OCI-LY1 (cell line): ENCODE results near the gene VOPP1.

Experiments
- H2AFZ ChIP-seq: fragments of 200-600 bp; sonication (generic), shearing (Covaris generic); 2 replicates; pipeline ENCODE4 v1.6.0; 2014; ENCODE audit warnings: antibody characterized with exemption, mild to moderate bottlenecking, low read length
- H3F3A ChIP-seq: fragments of 200-600 bp; sonication (generic), shearing (Covaris generic); 2 replicates; pipeline ENCODE4 v1.6.0; 2014; ENCODE audit warnings: mild to moderate bottlenecking, antibody characterized with exemption, low read length, moderate library complexity; ENCODE audit not compliant: insufficient read depth
- H3K27ac ChIP-seq: fragments of 200-600 bp; sonication (generic); 2 replicates; pipeline ENCODE4 v1.5.1; 2014; ENCODE audit warnings: low read length, mixed run types, mild to moderate bottlenecking, low read depth; ENCODE audit not compliant: poor library complexity, severe bottlenecking
- H3K27me3 ChIP-seq: fragments of 200-600 bp; sonication (generic); 2 replicates; pipeline ENCODE4 v1.6.0; 2014; ENCODE audit warnings: antibody characterized with exemption, mild to moderate bottlenecking, low read length, moderate library complexity; ENCODE audit not compliant: insufficient read depth
- H3K36me3 ChIP-seq: fragments of 200-600 bp; sonication (generic); 2 replicates; pipeline ENCODE4 v1.6.1; 2014; ENCODE audit warnings: mild to moderate bottlenecking, antibody characterized with exemption, low read length, moderate library complexity, mixed read lengths; ENCODE audit not compliant: insufficient read depth
- H3K4me1 ChIP-seq: fragments of 200-600 bp; sonication (generic); 2 replicates; pipeline ENCODE4 v1.5.1; 2014; ENCODE audit warnings: mild to moderate bottlenecking, low read length, moderate library complexity; ENCODE audit not compliant: insufficient read depth, severe bottlenecking
- H3K4me2 ChIP-seq: fragments of 200-600 bp; sonication (generic), shearing (Covaris generic); 2 replicates; pipeline ENCODE4 v1.6.1; 2014; ENCODE audit warnings: low read length
- H3K4me3 ChIP-seq: fragments of 200-600 bp; sonication (generic); 2 replicates; pipeline ENCODE4 v1.5.1; 2014; ENCODE audit warnings: low read length, low read depth, mild to moderate bottlenecking, mixed read lengths; ENCODE audit not compliant: poor library complexity, severe bottlenecking
- H3K79me2 ChIP-seq: fragments of 200-600 bp; shearing (Covaris generic); 2 replicates; pipeline ENCODE4 v1.6.1; 2016; ENCODE audit warnings: mixed run types, low read length, mixed read lengths; ENCODE audit not compliant: insufficient read depth
- H3K9ac ChIP-seq: fragments of 200-600 bp; sonication (generic), shearing (Covaris generic); 2 replicates; pipeline ENCODE4 v1.6.1; 2014; ENCODE audit warnings: mild to moderate bottlenecking, low read length, mixed read lengths
- H3K9me2 ChIP-seq: fragments of 200-600 bp; sonication (generic), shearing (Covaris generic); 2 replicates; pipeline ENCODE4 v1.6.1; 2014; ENCODE audit warnings: low read depth, mild to moderate bottlenecking, low read length, mixed read lengths
- H3K9me3 ChIP-seq: fragments of 200-600 bp; shearing (Covaris generic); 2 replicates; pipeline ENCODE4 v1.6.1; 2014; ENCODE audit warnings: low read length, mixed read lengths
- H4K20me1 ChIP-seq: fragments of 200-600 bp; sonication (generic), shearing (Covaris generic); 2 replicates; pipeline ENCODE4 v1.6.0; 2016; ENCODE audit warnings: mild to moderate bottlenecking, low read length; ENCODE audit not compliant: insufficient read depth
- CTCF ChIP-seq: fragments of 200-600 bp; sonication (generic), shearing (Covaris generic); IDR thresholded peaks from 2 replicates; pipeline ENCODE4 v1.5.1; 2017; ENCODE audit warnings: mild to moderate bottlenecking, antibody characterized with exemption, low read length, moderate library complexity, mixed read lengths
- EZH2 ChIP-seq: fragments of 200-600 bp; sonication (generic), shearing (Covaris generic); IDR thresholded peaks from 2 replicates; pipeline ENCODE4 v1.8.0; 2017; ENCODE audit warnings: borderline replicate concordance, mixed run types, mild to moderate bottlenecking, antibody characterized with exemption, low read length, moderate library complexity, mixed read lengths

The VOPP1 gene

GRCh38 chr7:55540226-55540858, 32.0 kb downstream of the VOPP1 start:
- H3K27me3 ChIP-seq: no peaks in the 10 kb centered on the region
- H3K9me3 ChIP-seq: 0 out of 2 replicates have a peak, but pooled peaks cover 3% of the 10 kb centered on the region
- H3K9ac ChIP-seq: no peak overlapping the region
- H3K79me2 ChIP-seq: peaks cover 80% of the 10 kb centered on the region
- H2AFZ ChIP-seq: no peak overlapping the region
- peaks cover 28% of the 10 kb centered on the region for H3K36me3 ChIP-seq
- H3K4me3 ChIP-seq: no peak overlapping the region
- TF ChIP-seq EZH2 (no peak), CTCF (no peak)
- peak overlapping the region; percentile 100 for H3K27ac ChIP-seq
- peak overlapping the region; percentile 6; the same call in 1 of the 2 replicates for H3K4me2 ChIP-seq
- H3K9me2 ChIP-seq: no peaks in the 10 kb centered on the region
- H3K4me1 ChIP-seq: peaks cover 59% of the 10 kb centered on the region
- no peaks in the 10 kb centered on the region for H4K20me1 ChIP-seq
- H3F3A ChIP-seq: peaks cover 3% of the 10 kb centered on the region; the same call in 1 of the 2 replicates

- Histone ChIP-seq H3K4me1 (peaks cover 66% of the 10 kb centered on the region), H4K20me1 (no peaks in the 10 kb centered on the region), H3K9ac (peak overlapping the region; percentile 13; the same call in 1 of the 2 replicates)
Measured at GRCh38 chr7:55539380-55539779, 32.9 kb downstream of the VOPP1 start.

GRCh38 chr7:55538538-55538937, 33.8 kb downstream of the VOPP1 start:
- peak overlapping the region; percentile 100 for H3K27ac ChIP-seq
- H3K4me3 ChIP-seq: peak overlapping the region; percentile 54
- H3K9me2 ChIP-seq: no peaks in the 10 kb centered on the region
- H3K4me2 ChIP-seq: peak overlapping the region; percentile 74
- H3K4me1 ChIP-seq: peaks cover 75% of the 10 kb centered on the region
- peaks cover 62% of the 10 kb centered on the region for H3K79me2 ChIP-seq
- H4K20me1 ChIP-seq: no peaks in the 10 kb centered on the region
- H3F3A ChIP-seq: peaks cover 18% of the 10 kb centered on the region
- peak overlapping the region; percentile 79; the same call in 1 of the 2 replicates for H3K9ac ChIP-seq
- peaks cover 12% of the 10 kb centered on the region for H3K36me3 ChIP-seq
- no peaks in the 10 kb centered on the region for H3K27me3 ChIP-seq
- H2AFZ ChIP-seq: no peak overlapping the region
- H3K9me3 ChIP-seq: no peaks in the 10 kb centered on the region
- no peak for TF ChIP-seq CTCF
- no peak for TF ChIP-seq EZH2

More at GRCh38 chr7:55539380-55539779, 32.9 kb downstream of the VOPP1 start:
- H3F3A ChIP-seq: peaks cover 11% of the 10 kb centered on the region
- peak overlapping the region; percentile 100 for H3K27ac ChIP-seq
- peak overlapping the region; percentile 42 for H3K4me2 ChIP-seq
- no peak for TF ChIP-seq EZH2
- TF ChIP-seq CTCF: no peak
- H3K4me3 ChIP-seq: peak overlapping the region; percentile 5
- no peaks in the 10 kb centered on the region for H3K27me3 ChIP-seq
- no peak overlapping the region for H2AFZ ChIP-seq
- H3K9me2 ChIP-seq: no peaks in the 10 kb centered on the region
- H3K79me2 ChIP-seq: peaks cover 71% of the 10 kb centered on the region
- 0 out of 2 replicates have a peak, but pooled peaks cover 3% of the 10 kb centered on the region for H3K9me3 ChIP-seq
- peaks cover 21% of the 10 kb centered on the region for H3K36me3 ChIP-seq
